GM23338 (cell line): ENCODE results near the gene TMIGD2. TPM values are rescaled to one million over a fixed set of nuclear protein-coding genes. Genes with fewer than 3 reads are reported as not detected.

Source experiments
- ATAC-seq: fragments of 200-7000 bp; cut with Tn5 transposase; 3 replicates; pipeline ENCODE4 v1.9.1; 2020
- DNase-seq: peaks from one replicate; pipeline ENCODE4 v3.0.0-alpha.2; 2015; ENCODE audit warnings: low spot score
- H2AFZ ChIP-seq: fragments of 200-600 bp; sonication (generic); 2 replicates; pipeline ENCODE4 v1.8.0; 2016; ENCODE audit warnings: antibody characterized with exemption, mild to moderate bottlenecking, moderate library complexity
- H3F3A ChIP-seq: fragments of 200-600 bp; sonication (generic); replicated peaks from 2 replicates; pipeline ENCODE4 v1.8.0; 2017; ENCODE audit warnings: antibody characterized with exemption, mixed run types, low read depth
- H3K27ac ChIP-seq: fragments of 200-600 bp; sonication (generic); 2 replicates; pipeline ENCODE4 v1.6.1; 2016; ENCODE audit warnings: low read depth
- H3K27me3 ChIP-seq: fragments of 200-600 bp; sonication (generic); 2 replicates; pipeline ENCODE4 v1.8.0; 2016; ENCODE audit warnings: mild to moderate bottlenecking, mixed run types, moderate library complexity; ENCODE audit not compliant: insufficient read depth
- H3K36me3 ChIP-seq: fragments of 200-600 bp; sonication (generic); 2 replicates; pipeline ENCODE4 v1.8.0; 2016; ENCODE audit warnings: mild to moderate bottlenecking; ENCODE audit not compliant: insufficient read depth
- H3K4me1 ChIP-seq: fragments of 200-600 bp; sonication (generic); 2 replicates; pipeline ENCODE4 v1.8.0; 2016; ENCODE audit warnings: mild to moderate bottlenecking, moderate library complexity; ENCODE audit not compliant: insufficient read depth
- H3K4me2 ChIP-seq: fragments of 200-600 bp; sonication (generic); 2 replicates; pipeline ENCODE4 v1.7.1; 2017; ENCODE audit warnings: mixed run types
- H3K4me3 ChIP-seq: fragments of 200-600 bp; sonication (generic); 2 replicates; pipeline ENCODE4 v1.6.1; 2016; ENCODE audit warnings: mixed run types
- H3K79me2 ChIP-seq: fragments of 200-600 bp; sonication (generic); replicated peaks from 2 replicates; pipeline ENCODE4 v1.8.0; 2017; ENCODE audit warnings: mild to moderate bottlenecking; ENCODE audit not compliant: insufficient read depth
- H3K9me2 ChIP-seq: fragments of 200-600 bp; sonication (generic); 2 replicates; pipeline ENCODE4 v1.8.0; 2017; ENCODE audit not compliant: insufficient read depth
- H4K20me1 ChIP-seq: fragments of 200-600 bp; sonication (generic); replicated peaks from 2 replicates; pipeline ENCODE4 v1.8.0; 2017; ENCODE audit warnings: mild to moderate bottlenecking; ENCODE audit not compliant: insufficient read depth
- H3K27ac Mint-ChIP-seq: 2 replicates; pipeline ENCODE4 v1.8.0; 2020; ENCODE audit warnings: inconsistent platforms, mild to moderate bottlenecking, moderate library complexity, mixed read lengths
- H3K27me3 Mint-ChIP-seq: 3 replicates; pipeline ENCODE4 v1.8.0; 2022; ENCODE audit warnings: low read depth, mild to moderate bottlenecking, moderate library complexity, mixed read lengths, inconsistent platforms; ENCODE audit not compliant: insufficient read depth, poor library complexity
- H3K36me3 Mint-ChIP-seq: 3 replicates; pipeline ENCODE4 v1.8.0; 2021; ENCODE audit warnings: low read depth, mild to moderate bottlenecking, inconsistent platforms, moderate library complexity, mixed read lengths
- H3K4me1 Mint-ChIP-seq: 3 replicates; pipeline ENCODE4 v1.8.0; 2020; ENCODE audit warnings: mild to moderate bottlenecking, inconsistent platforms, mixed read lengths
- H3K4me3 Mint-ChIP-seq: 3 replicates; pipeline ENCODE4 v1.8.0; 2021; ENCODE audit warnings: moderate library complexity, mild to moderate bottlenecking, inconsistent platforms, mixed read lengths
- H3K9me3 Mint-ChIP-seq: 3 replicates; pipeline ENCODE4 v1.8.0; 2020; ENCODE audit warnings: moderate library complexity, mild to moderate bottlenecking, inconsistent platforms, mixed read lengths
- CREB1 ChIP-seq: fragments of 250-450 bp; sonication (Bioruptor Pico); IDR thresholded peaks from 2 replicates; pipeline ENCODE4 v1.5.0; 2020; ENCODE audit warnings: low read depth, mild to moderate bottlenecking, moderate library complexity
- CTCF ChIP-seq, 2 experiments: fragments of 200-600 bp in 1 of 2; sonication (generic) in 1 of 2; conservative IDR thresholded peaks; 2 replicates each; pipeline versions ENCODE4 v1.5.1 to v1.6.1; 2016 to 2017; ENCODE audit warnings: antibody characterized with exemption in 2 of 2, low read depth in 2 of 2, mild to moderate bottlenecking in 2 of 2, moderate library complexity in 1 of 2
- ETS1 ChIP-seq: IDR thresholded peaks from 2 replicates; pipeline ENCODE4 v1.6.1; 2016; ENCODE audit warnings: antibody characterized with exemption
- EZH2 ChIP-seq: fragments of 200-600 bp; sonication (generic); IDR thresholded peaks from one replicate; pipeline ENCODE4 v1.8.0; 2017; ENCODE audit warnings: antibody characterized with exemption, mild to moderate bottlenecking, low read depth; ENCODE audit not compliant: unreplicated experiment
- EZH2phosphoT487 ChIP-seq: fragments of 200-600 bp; sonication (generic); IDR thresholded peaks from one replicate; pipeline ENCODE4 v1.8.1; 2018; ENCODE audit warnings: antibody characterized with exemption; ENCODE audit not compliant: unreplicated experiment
- JUNB ChIP-seq: IDR thresholded peaks from one replicate; pipeline ENCODE4 v1.6.1; 2016; ENCODE audit warnings: antibody characterized with exemption; ENCODE audit not compliant: unreplicated experiment
- NANOG ChIP-seq: IDR thresholded peaks from 2 replicates; pipeline ENCODE4 v1.6.1; 2016; ENCODE audit warnings: antibody characterized with exemption, borderline replicate concordance
- POLR2AphosphoS5 ChIP-seq: IDR thresholded peaks from 2 replicates; pipeline ENCODE4 v1.6.1; 2016; ENCODE audit warnings: antibody characterized with exemption, low read depth
- REST ChIP-seq: IDR thresholded peaks from one replicate; pipeline ENCODE4 v1.6.1; 2018; ENCODE audit warnings: antibody characterized with exemption; ENCODE audit not compliant: unreplicated experiment
- STAT1 ChIP-seq: IDR thresholded peaks from one replicate; pipeline ENCODE4 v1.6.1; 2016; ENCODE audit warnings: antibody characterized with exemption; ENCODE audit not compliant: unreplicated experiment
- ZNF114 ChIP-seq: fragments of 250-450 bp; sonication (Bioruptor Pico); IDR thresholded peaks from 2 replicates; pipeline ENCODE4 v1.5.0; 2020; ENCODE audit warnings: mild to moderate bottlenecking, moderate library complexity
- ZNF331 ChIP-seq: fragments of 250-450 bp; sonication (Bioruptor Pico); IDR thresholded peaks from 2 replicates; pipeline ENCODE4 v1.5.0; 2020; ENCODE audit warnings: low read depth, mild to moderate bottlenecking, moderate library complexity
- ZNF462 ChIP-seq: fragments of 250-450 bp; sonication (Bioruptor Pico); IDR thresholded peaks from 2 replicates; pipeline ENCODE4 v1.5.0; 2020; ENCODE audit warnings: mild to moderate bottlenecking, moderate library complexity
- polyA plus RNA-seq: library from polyadenylated mRNA; unstranded; fragments of >200 nt; fragmentation: Nextera tagmentation; extraction: Ambion mirVana; gene quantifications from 2 replicates; pipeline ENCODE4 v1.2.1, GENCODE V29; 2016
- total RNA-seq: library from RNA; depleted of rRNA; stranded (reverse); fragments of >200 nt; shearing (Covaris generic); gene quantifications from 2 replicates; pipeline ENCODE4 v1.2.3, GENCODE V29; 2014

The TMIGD2 gene
- total and polyA plus RNA-seq, 2 experiments from 2014 or later: 0.76 to 0.79 TPM

GRCh38 chr19:4318460-4318859 is 16.3 kb upstream of the TMIGD2 start:
- Histone ChIP-seq H3K27ac (no peak overlapping the region), H3K27me3 (no peaks in the 10 kb centered on the region), H3K4me1 (no peaks in the 10 kb centered on the region), H3K4me3 (no peak overlapping the region), H4K20me1 (no peaks in the 10 kb centered on the region; the same call in 1 of the 2 replicates), H3K4me2 (no peak overlapping the region), H2AFZ (no peak overlapping the region), H3K9me2 (no peaks in the 10 kb centered on the region), H3K36me3 (peaks cover 3% of the 10 kb centered on the region; the same call in 1 of the 2 replicates), H3K79me2 (no peaks in the 10 kb centered on the region), H3F3A (no peaks in the 10 kb centered on the region)
- peaks cover 30% of the 10 kb centered on the region for H3K9me3 Mint-ChIP-seq
- no peak overlapping the region for H3K4me3 Mint-ChIP-seq
- peaks cover 77% of the 10 kb centered on the region for H3K36me3 Mint-ChIP-seq
- no peak for ATAC-seq
- peaks cover 13% of the 10 kb centered on the region for H3K27me3 Mint-ChIP-seq
- H3K4me1 Mint-ChIP-seq: no peaks in the 10 kb centered on the region
- H3K27ac Mint-ChIP-seq: no peak overlapping the region
- no peak for TF ChIP-seq NANOG
- no peak for TF ChIP-seq CREB1
- no peak for TF ChIP-seq POLR2AphosphoS5
- no peak for TF ChIP-seq CTCF (conservative IDR thresholded peaks at IDR 0.05; ENCODE audit: low read depth in 2 of 2)
- TF ChIP-seq ZNF114 (CRISPR knock-in tag): no peak
- no peak for TF ChIP-seq ETS1
- no peak for TF ChIP-seq EZH2phosphoT487
- no peak for TF ChIP-seq EZH2
- TF ChIP-seq REST: no peak
- no peak for TF ChIP-seq JUNB
- no peak for TF ChIP-seq STAT1
- no peak for TF ChIP-seq ZNF331 (CRISPR knock-in tag)
- no peak for TF ChIP-seq ZNF462 (CRISPR knock-in tag)
- DNase-seq: no peak
